Chondrocyte (in vitro differentiated cells): ENCODE data around the gene GFAP. TPM values are rescaled to one million over a fixed set of nuclear protein-coding genes. Genes with fewer than 3 reads are reported as not detected.

Experiments
- DNase-seq: peaks from one replicate; pipeline ENCODE4 v3.0.0; 2021; ENCODE audit warnings: mixed read lengths, low spot score
- H3K27ac Mint-ChIP-seq: one replicate; pipeline ENCODE4 v1.8.0; 2021; ENCODE audit warnings: mild to moderate bottlenecking, moderate library complexity, mixed read lengths; ENCODE audit not compliant: unreplicated experiment
- H3K27me3 Mint-ChIP-seq: 2 replicates; pipeline ENCODE4 v1.8.0; 2021; ENCODE audit warnings: low read depth, mixed read lengths
- H3K36me3 Mint-ChIP-seq: 2 replicates; pipeline ENCODE4 v1.8.0; 2021; ENCODE audit warnings: low read depth, mixed read lengths
- H3K4me1 Mint-ChIP-seq: 2 replicates; pipeline ENCODE4 v1.8.0; 2021; ENCODE audit warnings: low read depth, mild to moderate bottlenecking, mixed read lengths
- H3K4me3 Mint-ChIP-seq: one replicate; pipeline ENCODE4 v1.8.0; 2021; ENCODE audit warnings: mild to moderate bottlenecking, moderate library complexity, mixed read lengths; ENCODE audit not compliant: unreplicated experiment
- H3K9me3 Mint-ChIP-seq: 2 replicates; pipeline ENCODE4 v1.8.0; 2021; ENCODE audit warnings: low read depth, mixed read lengths
- total RNA-seq: library from RNA; stranded (reverse); gene quantifications from 3 replicates; pipeline ENCODE4 v1.2.1, GENCODE V29; 2021
- TF ChIP-seq, protein P1 (sequence below): fragments of 200-600 bp; sonication (generic); IDR thresholded peaks from 2 replicates; pipeline ENCODE4 v1.5.0; 2021; ENCODE audit warnings: antibody characterized with exemption, mild to moderate bottlenecking, moderate library complexity

GFAP gene
- total RNA-seq, 1 donor from 2014 or later, result 0.55 TPM

GRCh38 chr17:44934745-44935105 lies 19.4 kb upstream of the GFAP start:
- Mint-ChIP-seq H3K4me3 (no peak overlapping the region), H3K9me3 (peaks cover 4% of the 10 kb centered on the region), H3K4me1 (peaks cover under 1% of the 10 kb centered on the region), H3K27ac (no peak overlapping the region), H3K36me3 (no peaks in the 10 kb centered on the region), H3K27me3 (no peaks in the 10 kb centered on the region)
- DNase-seq, result peak; percentile 42
- TF ChIP-seq, protein P1, sequence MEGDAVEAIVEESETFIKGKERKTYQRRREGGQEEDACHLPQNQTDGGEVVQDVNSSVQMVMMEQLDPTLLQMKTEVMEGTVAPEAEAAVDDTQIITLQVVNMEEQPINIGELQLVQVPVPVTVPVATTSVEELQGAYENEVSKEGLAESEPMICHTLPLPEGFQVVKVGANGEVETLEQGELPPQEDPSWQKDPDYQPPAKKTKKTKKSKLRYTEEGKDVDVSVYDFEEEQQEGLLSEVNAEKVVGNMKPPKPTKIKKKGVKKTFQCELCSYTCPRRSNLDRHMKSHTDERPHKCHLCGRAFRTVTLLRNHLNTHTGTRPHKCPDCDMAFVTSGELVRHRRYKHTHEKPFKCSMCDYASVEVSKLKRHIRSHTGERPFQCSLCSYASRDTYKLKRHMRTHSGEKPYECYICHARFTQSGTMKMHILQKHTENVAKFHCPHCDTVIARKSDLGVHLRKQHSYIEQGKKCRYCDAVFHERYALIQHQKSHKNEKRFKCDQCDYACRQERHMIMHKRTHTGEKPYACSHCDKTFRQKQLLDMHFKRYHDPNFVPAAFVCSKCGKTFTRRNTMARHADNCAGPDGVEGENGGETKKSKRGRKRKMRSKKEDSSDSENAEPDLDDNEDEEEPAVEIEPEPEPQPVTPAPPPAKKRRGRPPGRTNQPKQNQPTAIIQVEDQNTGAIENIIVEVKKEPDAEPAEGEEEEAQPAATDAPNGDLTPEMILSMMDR, result no peak

DNA sequence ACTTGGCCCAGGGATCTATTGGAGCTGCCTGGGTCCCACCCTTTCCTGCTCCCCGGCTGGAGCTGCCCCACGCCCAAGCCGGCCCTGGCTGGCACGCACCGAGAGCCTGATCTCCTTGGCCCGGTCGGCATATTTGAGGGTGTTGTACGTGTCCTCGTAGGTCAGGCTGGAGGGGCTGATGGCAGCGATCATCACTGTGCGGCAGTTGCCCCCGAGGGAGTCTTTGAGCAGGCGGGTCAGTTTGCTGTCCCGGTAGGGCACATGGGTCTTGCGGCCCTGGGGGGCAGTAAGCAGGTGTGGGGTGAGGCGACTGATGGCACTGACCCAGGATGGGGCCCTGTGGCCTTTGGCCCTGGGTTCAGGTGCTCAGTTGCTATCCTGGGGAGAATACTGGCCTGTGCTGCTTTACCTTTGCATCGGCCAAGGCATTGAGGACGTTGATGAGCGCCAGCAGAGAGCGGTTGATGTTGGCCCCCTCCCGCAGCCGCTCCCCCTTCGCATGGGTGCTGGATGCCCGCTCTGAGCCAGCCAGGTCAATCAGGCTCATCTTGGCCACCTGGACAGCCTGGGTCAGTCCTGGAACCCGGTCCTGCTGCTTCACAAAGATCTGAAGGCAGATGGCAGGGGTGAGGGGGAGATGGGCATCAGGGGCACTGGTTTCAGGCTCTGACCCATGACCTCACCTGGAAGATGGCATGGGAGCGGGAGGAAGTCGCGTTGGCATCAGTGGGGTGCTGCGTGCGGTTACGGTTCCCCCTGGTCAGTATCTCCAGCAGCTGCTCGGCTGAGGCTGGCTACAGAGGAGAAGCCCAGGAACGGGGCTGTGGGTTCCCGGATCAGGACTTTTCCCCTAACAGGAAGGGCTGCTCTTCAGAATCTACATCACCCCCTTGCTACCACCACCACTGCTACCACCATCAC lies 18.8 kb upstream of the GFAP start:
- peaks cover 4% of the 10 kb centered on the region for H3K9me3 Mint-ChIP-seq
- no peak overlapping the region for H3K27ac Mint-ChIP-seq
- H3K27me3 Mint-ChIP-seq, result no peaks in the 10 kb centered on the region
- peak; percentile 84 for DNase-seq
- H3K36me3 Mint-ChIP-seq, result no peaks in the 10 kb centered on the region
- no peaks in the 10 kb centered on the region for H3K4me1 Mint-ChIP-seq
- no peak overlapping the region for H3K4me3 Mint-ChIP-seq
- TF ChIP-seq, protein P1, result no peak

DNA sequence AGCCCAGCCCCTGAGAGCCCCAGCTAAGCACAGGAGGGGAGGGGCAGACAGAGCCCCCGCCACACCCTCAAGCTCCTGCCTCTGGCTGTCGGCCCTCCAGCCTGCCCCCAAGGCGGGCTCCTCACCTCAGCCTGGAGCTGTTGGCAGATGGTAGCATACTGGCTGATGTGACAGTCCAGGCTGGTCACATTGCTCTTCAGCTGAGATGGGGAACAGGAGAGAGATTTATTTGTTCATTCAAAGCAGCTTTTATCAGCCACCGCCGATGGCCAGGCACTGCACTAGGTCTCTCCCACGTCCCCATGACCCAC lies 17.4 kb upstream of the GFAP start:
- TF ChIP-seq, protein P1, result no peak
- H3K4me3 Mint-ChIP-seq, result no peak overlapping the region
- H3K27ac Mint-ChIP-seq, result no peak overlapping the region
- no peaks in the 10 kb centered on the region for H3K4me1 Mint-ChIP-seq
- no peak for DNase-seq
- H3K36me3 Mint-ChIP-seq, result no peaks in the 10 kb centered on the region
- no peaks in the 10 kb centered on the region for H3K9me3 Mint-ChIP-seq
- no peaks in the 10 kb centered on the region for H3K27me3 Mint-ChIP-seq

- H3K27ac Mint-ChIP-seq, result no peak overlapping the region
Observed at GRCh38 chr17:44932096-44932786, 16.9 kb upstream of the GFAP start.

DNA sequence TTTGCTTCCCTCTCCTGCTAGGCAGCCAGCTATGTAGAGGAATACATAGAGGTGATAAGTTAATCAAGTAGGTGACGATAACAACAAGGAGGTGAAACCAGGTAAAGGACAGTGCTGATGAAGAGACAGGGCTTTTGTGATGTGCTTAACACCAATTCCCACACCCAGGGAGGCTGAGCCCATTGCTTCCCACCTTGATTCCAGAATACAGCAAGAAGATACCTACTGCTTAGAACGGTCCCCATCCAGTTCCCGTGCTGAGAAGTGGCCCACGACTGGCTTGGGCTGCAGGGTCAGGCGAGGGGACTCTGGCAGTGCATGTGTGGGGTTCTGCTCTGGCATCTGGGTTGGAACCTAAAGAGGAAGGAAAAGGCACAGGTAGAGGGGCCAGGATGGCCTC lies 16.1 kb upstream of the GFAP start:
- peak; percentile 54 for DNase-seq
- Mint-ChIP-seq H3K27me3 (no peaks in the 10 kb centered on the region), H3K4me1 (no peaks in the 10 kb centered on the region), H3K27ac (no peak overlapping the region), H3K9me3 (no peaks in the 10 kb centered on the region), H3K36me3 (no peaks in the 10 kb centered on the region), H3K4me3 (no peak overlapping the region)
- TF ChIP-seq, protein P1, result no peak

More at GRCh38 chr17:44932096-44932786, 16.9 kb upstream of the GFAP start:
- Mint-ChIP-seq H3K9me3 (no peaks in the 10 kb centered on the region), H3K36me3 (no peaks in the 10 kb centered on the region), H3K27me3 (no peaks in the 10 kb centered on the region), H3K4me3 (no peak overlapping the region), H3K4me1 (no peaks in the 10 kb centered on the region)
- peak; percentile 64 for DNase-seq
- TF ChIP-seq, protein P1, result no peak
